Colonic mucosa (tissue), 4 donors: Measurements from ENCODE around the gene KLHL11. TPM values are rescaled to one million over a fixed set of nuclear protein-coding genes. Genes with fewer than 3 reads are reported as not detected.
A peak's percentile ranks its signal among the peaks of the same experiment; 100 is the strongest.

ENCODE experiments used
- DNase-seq: peaks from one replicate; pipeline ENCODE4 v3.0.0-alpha.2; 2020
- H3K27ac ChIP-seq: fragments of 200-600 bp; one replicate; pipeline ENCODE4 v1.8.0; 2021
- H3K27me3 ChIP-seq: fragments of 200-600 bp; one replicate; pipeline ENCODE4 v1.8.0; 2021
- H3K36me3 ChIP-seq: fragments of 200-600 bp; one replicate; pipeline ENCODE4 v1.8.0; 2021
- H3K4me1 ChIP-seq: fragments of 200-600 bp; one replicate; pipeline ENCODE4 v1.8.0; 2021; ENCODE audit warnings: mild to moderate bottlenecking
- H3K4me3 ChIP-seq: fragments of 200-600 bp; one replicate; pipeline ENCODE4 v1.8.0; 2021
- H3K9ac ChIP-seq, 2 donors: one replicate each; pipeline ENCODE4 v1.7.0; 2013; ENCODE audit warnings: control low read depth in 2 of 2, low read depth in 2 of 2, low read length in 2 of 2
- H3K9me3 ChIP-seq: fragments of 200-600 bp; one replicate; pipeline ENCODE4 v1.8.0; 2021
- intact Hi-C: fragments of 100-400 bp; cut with DNase I; formaldehyde crosslinking; loops from one replicate; pipeline ENCODE4 v1.14.1; 2022
- total RNA-seq, 2 donors: library from RNA; stranded (reverse); fragmentation: NEBNext Ultra II Directional in 1 of 2; extraction: Animal tissue kit (Norgen Biotek cat#: 25700) in 1 of 2; gene quantifications; one replicate each; pipeline ENCODE4 v1.2.1, GENCODE V29; 2021
- TF ChIP-seq, protein P1 (sequence below): fragments of 200-600 bp; IDR thresholded peaks from one replicate; pipeline ENCODE4 v1.8.0; 2022; ENCODE audit warnings: antibody characterized with exemption, mild to moderate bottlenecking
- donor health status: healthy.
- donor health status: DM: no; HTN: no; CAD: no.
- donor health status: DM: no; HTN: no; CAD: no.

The KLHL11 gene
- total RNA-seq, 2 donors from 2014 or later: 10.0 to 14.0 TPM

GRCh38 chr17:41910701-41911391 lies 45.6 kb upstream of the KLHL11 start:
- Histone ChIP-seq H3K9ac (no peak overlapping the region), H3K9me3 (no peaks in the 10 kb centered on the region), H3K4me3 (no peak overlapping the region), H3K27me3 (no peaks in the 10 kb centered on the region), H3K36me3 (peaks cover 43% of the 10 kb centered on the region), H3K4me1 (no peaks in the 10 kb centered on the region), H3K27ac (no peak overlapping the region)
- TF ChIP-seq, protein P1, sequence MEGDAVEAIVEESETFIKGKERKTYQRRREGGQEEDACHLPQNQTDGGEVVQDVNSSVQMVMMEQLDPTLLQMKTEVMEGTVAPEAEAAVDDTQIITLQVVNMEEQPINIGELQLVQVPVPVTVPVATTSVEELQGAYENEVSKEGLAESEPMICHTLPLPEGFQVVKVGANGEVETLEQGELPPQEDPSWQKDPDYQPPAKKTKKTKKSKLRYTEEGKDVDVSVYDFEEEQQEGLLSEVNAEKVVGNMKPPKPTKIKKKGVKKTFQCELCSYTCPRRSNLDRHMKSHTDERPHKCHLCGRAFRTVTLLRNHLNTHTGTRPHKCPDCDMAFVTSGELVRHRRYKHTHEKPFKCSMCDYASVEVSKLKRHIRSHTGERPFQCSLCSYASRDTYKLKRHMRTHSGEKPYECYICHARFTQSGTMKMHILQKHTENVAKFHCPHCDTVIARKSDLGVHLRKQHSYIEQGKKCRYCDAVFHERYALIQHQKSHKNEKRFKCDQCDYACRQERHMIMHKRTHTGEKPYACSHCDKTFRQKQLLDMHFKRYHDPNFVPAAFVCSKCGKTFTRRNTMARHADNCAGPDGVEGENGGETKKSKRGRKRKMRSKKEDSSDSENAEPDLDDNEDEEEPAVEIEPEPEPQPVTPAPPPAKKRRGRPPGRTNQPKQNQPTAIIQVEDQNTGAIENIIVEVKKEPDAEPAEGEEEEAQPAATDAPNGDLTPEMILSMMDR: no peak
- intact Hi-C loops: no loop called here
- DNase-seq: no peak

DNA sequence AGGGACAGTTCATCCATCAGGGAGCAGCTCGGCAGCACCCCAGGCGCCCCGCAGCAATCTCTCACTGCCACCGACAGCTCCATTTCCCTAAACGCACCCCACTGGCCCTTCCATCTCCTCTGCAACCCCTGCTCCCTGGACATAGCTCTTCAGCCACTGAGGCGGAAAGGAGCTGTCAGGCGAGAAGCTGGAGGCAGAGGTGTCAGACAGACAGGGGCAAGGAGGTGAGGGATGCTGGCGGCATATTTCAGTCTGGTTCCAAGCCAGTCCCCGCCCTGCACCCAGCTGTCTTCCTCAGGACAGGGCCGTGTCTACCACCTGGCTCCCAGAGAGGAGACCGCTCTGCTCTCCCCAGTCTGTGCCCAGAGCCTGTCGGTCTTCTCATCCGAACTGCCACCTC lies 43.9 kb upstream of the KLHL11 start:
- no peaks in the 10 kb centered on the region for H3K9me3 ChIP-seq
- no peak overlapping the region for H3K27ac ChIP-seq
- H3K36me3 ChIP-seq: peaks cover 57% of the 10 kb centered on the region
- intact Hi-C loops: no loop called here
- no peak overlapping the region for H3K9ac ChIP-seq
- no peaks in the 10 kb centered on the region for H3K27me3 ChIP-seq
- no peak for DNase-seq
- TF ChIP-seq, protein P1: no peak
- H3K4me3 ChIP-seq: no peak overlapping the region
- H3K4me1 ChIP-seq: no peaks in the 10 kb centered on the region

GRCh38 chr17:41907633-41908539 lies 42.7 kb upstream of the KLHL11 start:
- Histone ChIP-seq H3K9ac (no peak overlapping the region), H3K36me3 (peaks cover 54% of the 10 kb centered on the region), H3K4me1 (no peaks in the 10 kb centered on the region), H3K27me3 (no peaks in the 10 kb centered on the region), H3K27ac (no peak overlapping the region), H3K9me3 (no peaks in the 10 kb centered on the region), H3K4me3 (no peak overlapping the region)
- intact Hi-C loops: no loop called here
- TF ChIP-seq, protein P1: no peak
- DNase-seq: peak; percentile 49

GRCh38 chr17:41907185-41907556 lies 41.9 kb upstream of the KLHL11 start:
- no peak overlapping the region for H3K27ac ChIP-seq
- H3K4me1 ChIP-seq: no peaks in the 10 kb centered on the region
- no peaks in the 10 kb centered on the region for H3K9me3 ChIP-seq
- intact Hi-C loops: no loop called here
- no peak overlapping the region for H3K9ac ChIP-seq
- no peaks in the 10 kb centered on the region for H3K27me3 ChIP-seq
- TF ChIP-seq, protein P1: no peak
- H3K4me3 ChIP-seq: no peak overlapping the region
- H3K36me3 ChIP-seq: peaks cover 47% of the 10 kb centered on the region
- no peak for DNase-seq

- no peak for DNase-seq
- Histone ChIP-seq H3K36me3 (peaks cover 46% of the 10 kb centered on the region), H3K4me3 (no peak overlapping the region), H3K9me3 (no peaks in the 10 kb centered on the region), H3K9ac (no peak overlapping the region), H3K27ac (peak overlapping the region; percentile 3), H3K4me1 (no peaks in the 10 kb centered on the region), H3K27me3 (no peaks in the 10 kb centered on the region)
- intact Hi-C loops: no loop called here
- TF ChIP-seq, protein P1: no peak
Measured at GRCh38 chr17:41906465-41907184, 41.4 kb upstream of the KLHL11 start.
